Kidney (tissue), 14 donors: Measurements from ENCODE around the gene HOXC13. TPM values are rescaled to one million over a fixed set of nuclear protein-coding genes. Genes with fewer than 3 reads are reported as not detected.
A peak's percentile ranks its signal among the peaks of the same experiment; 100 is the strongest.

Experiments
- DNase-seq, 5 donors: peaks; one replicate each; pipeline ENCODE4 v3.0.0-alpha.2; 2013 to 2020
- FAIRE-seq: peaks from 2 replicates; lab custom pipeline; 2012; peaks lifted over from hg19 to GRCh38; lab: Jason Lieb, UNC
- H3K27ac ChIP-seq, 2 donors: one replicate each; pipeline ENCODE4 v1.7.0; 2013; ENCODE audit warnings: low read depth in 2 of 2, low read length in 2 of 2, inconsistent platforms in 1 of 2
- H3K27me3 ChIP-seq: one replicate; pipeline ENCODE4 v1.7.1; 2013; ENCODE audit warnings: low read length, inconsistent platforms; ENCODE audit not compliant: control insufficient read depth, insufficient read depth
- H3K36me3 ChIP-seq, 3 donors: one replicate each; pipeline versions ENCODE4 v1.7.0 to v1.7.1; 2013; ENCODE audit warnings: low read length in 3 of 3, control low read depth in 1 of 3, inconsistent platforms in 1 of 3; ENCODE audit not compliant: insufficient read depth in 3 of 3, control insufficient read depth in 2 of 3
- H3K4me1 ChIP-seq, 3 donors: one replicate each; pipeline versions ENCODE4 v1.7.0 to v1.7.1; 2013; ENCODE audit warnings: low read length in 3 of 3, inconsistent platforms in 1 of 3, low read depth in 1 of 3; ENCODE audit not compliant: control insufficient read depth in 2 of 3, insufficient read depth in 2 of 3
- H3K4me3 ChIP-seq, 3 donors: one replicate each; pipeline versions ENCODE4 v1.7.0 to v1.8.1; 2013; ENCODE audit warnings: low read length in 3 of 3, control low read depth in 1 of 3, inconsistent platforms in 1 of 3
- H3K9ac ChIP-seq, 3 donors: one replicate each; pipeline versions ENCODE4 v1.7.0 to v1.7.1; 2013; ENCODE audit warnings: low read length in 3 of 3, control low read depth in 1 of 3, inconsistent platforms in 1 of 3
- H3K9me3 ChIP-seq, 3 donors: one replicate each; pipeline versions ENCODE4 v1.7.0 to v1.7.1; 2013; ENCODE audit warnings: low read length in 3 of 3, control low read depth in 1 of 3, inconsistent platforms in 1 of 3; ENCODE audit not compliant: control insufficient read depth in 2 of 3, insufficient read depth in 1 of 3
- intact Hi-C: fragments of 100-400 bp; cut with DNase I; formaldehyde crosslinking; loops from one replicate; pipeline ENCODE4 v1.11.1; 2022
- polyA plus RNA-seq: library from polyadenylated mRNA; stranded (reverse); fragments of 350-450 nt; fragmentation: Illumina TruSeq; extraction: RNeasy Lipid Tissue Mini Kit (QIAGEN cat#74804); gene quantifications from one replicate; pipeline ENCODE4 v1.2.3, GENCODE V29; 2014; ENCODE audit warnings: low read depth, low replicate concordance; ENCODE audit not compliant: insufficient read depth
- total RNA-seq: library from RNA; stranded (reverse); fragmentation: NEBNext Ultra II Directional; extraction: Animal tissue kit (Norgen Biotek cat#: 25700); gene quantifications from one replicate; pipeline ENCODE4 v1.2.1, GENCODE V29; 2021
- TF ChIP-seq, protein P1 (sequence below): IDR thresholded peaks from 3 replicates; pipeline ENCODE4 v1.5.1; 2012; ENCODE audit warnings: mild to moderate bottlenecking, moderate library complexity, borderline replicate concordance; ENCODE audit not compliant: insufficient read depth; ENCODE audit errors: extremely low read depth
- donor health status: control.
- donor health status: control.
- donor health status: control.
- donor health status: control.
- donor health status: control.
- donor health status: DM: yes; HTN: yes; CAD: no.
- donor health status: Normal renal cell carcinoma (clear cell type).

The HOXC13 gene
- total and polyA plus RNA-seq, 2 donors from 2014 or later: not detected

DNA sequence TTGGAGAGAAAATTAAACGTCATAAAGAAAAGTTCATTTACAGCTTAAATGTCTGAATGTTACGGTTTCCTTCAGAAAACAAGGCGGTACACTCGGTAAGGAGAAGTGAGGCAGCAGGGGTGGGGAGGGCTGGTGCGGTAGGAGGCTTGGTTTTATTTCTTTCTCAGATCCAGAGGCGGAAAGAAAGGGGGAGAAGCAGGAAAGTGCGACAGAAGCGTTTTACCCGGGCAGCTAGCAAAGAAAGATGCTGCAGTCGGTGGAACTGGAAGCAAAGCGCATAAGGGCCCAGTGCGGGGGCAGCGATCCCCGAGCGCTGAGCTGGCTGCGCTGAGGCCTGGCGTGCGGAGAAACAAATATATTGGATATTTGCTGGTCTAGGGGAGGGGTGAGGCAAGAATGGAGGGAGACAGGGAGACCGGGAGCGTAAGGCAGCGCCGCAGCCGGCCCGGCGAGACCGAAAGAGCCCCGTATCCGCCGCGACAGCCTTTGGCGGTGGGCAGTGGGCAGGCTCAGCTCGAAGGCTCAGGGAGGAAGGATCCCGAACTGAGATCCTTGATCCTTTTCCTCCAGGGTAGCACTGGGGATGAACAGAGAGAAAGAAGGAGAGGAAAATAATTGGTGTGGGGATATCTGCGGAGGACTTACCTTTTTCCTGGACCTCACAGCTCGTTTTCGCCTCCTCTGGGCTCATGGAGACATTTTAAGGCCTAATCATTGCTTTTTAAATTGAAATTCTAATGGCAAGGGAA is 27.9 kb downstream of the HOXC13 start:
- no peak overlapping the region for H3K9ac ChIP-seq
- H3K9me3 ChIP-seq: no peaks in the 10 kb centered on the region
- DNase-seq (peak in 1 of 5 donors; percentile 55), FAIRE-seq (no peak)
- H3K4me1 ChIP-seq: no peaks in the 10 kb centered on the region
- intact Hi-C loops: no loop called here
- no peak overlapping the region for H3K4me3 ChIP-seq
- no peak overlapping the region for H3K27ac ChIP-seq
- H3K27me3 ChIP-seq: peaks cover 70% of the 10 kb centered on the region
- TF ChIP-seq, protein P1, sequence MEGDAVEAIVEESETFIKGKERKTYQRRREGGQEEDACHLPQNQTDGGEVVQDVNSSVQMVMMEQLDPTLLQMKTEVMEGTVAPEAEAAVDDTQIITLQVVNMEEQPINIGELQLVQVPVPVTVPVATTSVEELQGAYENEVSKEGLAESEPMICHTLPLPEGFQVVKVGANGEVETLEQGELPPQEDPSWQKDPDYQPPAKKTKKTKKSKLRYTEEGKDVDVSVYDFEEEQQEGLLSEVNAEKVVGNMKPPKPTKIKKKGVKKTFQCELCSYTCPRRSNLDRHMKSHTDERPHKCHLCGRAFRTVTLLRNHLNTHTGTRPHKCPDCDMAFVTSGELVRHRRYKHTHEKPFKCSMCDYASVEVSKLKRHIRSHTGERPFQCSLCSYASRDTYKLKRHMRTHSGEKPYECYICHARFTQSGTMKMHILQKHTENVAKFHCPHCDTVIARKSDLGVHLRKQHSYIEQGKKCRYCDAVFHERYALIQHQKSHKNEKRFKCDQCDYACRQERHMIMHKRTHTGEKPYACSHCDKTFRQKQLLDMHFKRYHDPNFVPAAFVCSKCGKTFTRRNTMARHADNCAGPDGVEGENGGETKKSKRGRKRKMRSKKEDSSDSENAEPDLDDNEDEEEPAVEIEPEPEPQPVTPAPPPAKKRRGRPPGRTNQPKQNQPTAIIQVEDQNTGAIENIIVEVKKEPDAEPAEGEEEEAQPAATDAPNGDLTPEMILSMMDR: no peak
- no peaks in the 10 kb centered on the region for H3K36me3 ChIP-seq

DNA sequence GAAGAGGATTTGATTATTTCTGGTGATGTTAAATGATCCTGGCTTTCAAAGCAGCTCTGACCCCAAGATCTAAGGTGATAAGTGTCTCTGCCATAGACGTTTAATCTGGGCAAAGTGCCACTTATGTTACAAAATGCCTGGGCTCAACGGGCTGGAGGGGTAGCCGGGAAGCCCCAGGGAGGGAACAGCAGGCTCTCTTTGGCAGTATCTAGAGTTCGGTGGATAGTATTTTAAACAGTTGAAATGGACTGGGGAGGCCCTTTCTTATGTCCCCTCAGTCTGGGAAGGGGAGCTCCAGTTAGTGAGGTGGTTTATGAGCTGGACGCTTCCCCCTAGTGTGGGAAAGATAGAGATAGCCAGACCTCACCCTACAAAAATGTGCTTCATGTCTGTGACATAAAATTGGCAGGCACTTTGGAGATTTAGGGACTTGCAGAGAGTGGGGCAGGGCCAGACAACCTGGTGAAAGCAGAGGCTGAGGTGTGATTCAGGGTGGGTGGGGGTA is 28.8 kb downstream of the HOXC13 start:
- H3K36me3 ChIP-seq: no peaks in the 10 kb centered on the region
- no peaks in the 10 kb centered on the region for H3K4me1 ChIP-seq
- no peaks in the 10 kb centered on the region for H3K9me3 ChIP-seq
- H3K4me3 ChIP-seq: no peak overlapping the region
- no peak overlapping the region for H3K9ac ChIP-seq
- DNase-seq (peak in 2 of 5 donors; percentile 6 to 19), FAIRE-seq (no peak)
- H3K27me3 ChIP-seq: peaks cover 64% of the 10 kb centered on the region
- TF ChIP-seq, protein P1: no peak
- intact Hi-C loops: no loop called here
- no peak overlapping the region for H3K27ac ChIP-seq

DNA sequence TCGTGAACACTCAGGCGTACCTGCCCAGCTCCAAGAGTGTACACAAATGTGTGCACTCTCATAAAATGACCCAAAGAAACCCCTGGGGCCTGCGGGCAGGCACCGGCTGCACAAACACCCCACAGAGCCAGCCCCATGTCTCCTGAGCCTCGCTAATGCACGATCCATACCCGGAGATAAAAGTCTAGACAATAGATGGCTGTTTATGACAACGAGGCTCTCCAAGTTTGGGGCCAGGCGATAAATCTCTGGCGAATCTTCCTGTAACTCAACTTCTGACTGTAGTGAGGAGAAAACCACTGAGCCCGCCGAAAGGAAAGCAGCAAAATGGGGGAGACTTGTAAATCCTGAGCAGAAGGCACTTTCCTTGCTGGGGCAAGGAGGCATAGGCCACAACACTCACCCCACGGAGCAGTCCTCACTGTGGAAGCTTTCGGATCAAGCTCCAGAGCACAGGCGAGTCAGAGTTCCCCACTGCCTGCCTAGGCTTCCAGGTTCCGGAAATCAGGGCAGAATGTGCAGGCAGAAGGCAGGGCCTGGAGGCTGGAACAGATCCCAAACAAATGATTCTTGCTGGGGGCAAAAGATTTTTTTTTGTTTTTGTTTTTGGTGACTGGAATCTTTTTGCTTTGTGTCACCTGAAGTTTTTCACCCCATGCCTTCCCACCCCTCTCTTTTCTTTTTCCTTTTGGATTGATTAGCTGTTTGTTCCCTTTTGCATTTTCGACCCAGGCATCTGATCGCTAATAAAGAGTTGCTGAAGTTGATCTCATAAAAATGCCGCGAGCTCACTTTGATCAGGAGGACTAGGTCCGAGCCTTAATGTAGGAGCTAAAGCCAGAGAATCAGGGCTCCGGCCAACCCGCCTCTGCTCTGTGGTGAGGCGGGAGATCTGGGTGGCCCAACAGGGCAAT is 29.8 kb downstream of the HOXC13 start:
- DNase-seq: peak in 2 of 5 donors; percentile 20 to 23
- no peaks in the 10 kb centered on the region for H3K4me1 ChIP-seq

More for the DNA sequence above, 29.8 kb downstream of the HOXC13 start:
- no peak overlapping the region for H3K9ac ChIP-seq
- TF ChIP-seq, protein P1: no peak
- H3K27ac ChIP-seq: no peak overlapping the region
- H3K4me3 ChIP-seq: no peak overlapping the region
- intact Hi-C loops: no loop called here
- H3K36me3 ChIP-seq: no peaks in the 10 kb centered on the region
- peaks cover 61% of the 10 kb centered on the region for H3K27me3 ChIP-seq
- no peaks in the 10 kb centered on the region for H3K9me3 ChIP-seq
- FAIRE-seq: no peak
